HEK293 (cell line): ENCODE measurements around the gene TRIM33.
"Not testable (repeated sequence)": the region's sequence is repeated elsewhere in the genome, so short reads cannot be mapped to it uniquely, and the experiment has no call there.

Source experiments
- CTCF ChIA-PET: fragments of 350-600 bp; formaldehyde crosslinking; extraction: SDS; loops from one replicate; lab custom pipeline; 2021; ENCODE audit warnings: antibody characterized with exemption; lab: Yijun Ruan, JAX
- POLR2A ChIA-PET: fragments of 300-600 bp; formaldehyde crosslinking; extraction: SDS; loops from one replicate; lab custom pipeline; 2020; ENCODE audit warnings: antibody characterized with exemption, inconsistent platforms; lab: Yijun Ruan, JAX
- H3K27ac ChIP-seq: fragments of 200-500 bp; sonication (Bioruptor generic); 2 replicates; pipeline ENCODE4 v1.5.1; 2014; ENCODE audit warnings: low read depth, low read length, control low read depth, inconsistent platforms; ENCODE audit errors: extremely low read depth
- H3K36me3 ChIP-seq, 2 experiments: fragments of 200-500 bp in 1 of 2; sonication (Bioruptor generic) in 1 of 2; 1 replicate in 1 of 2; 2 replicates in 1 of 2; pipeline ENCODE4 v1.5.1; 2014 to 2017; ENCODE audit warnings: inconsistent platforms in 2 of 2, low read length in 2 of 2; ENCODE audit not compliant: control insufficient read depth in 2 of 2, insufficient read depth in 1 of 2
- H3K4me1 ChIP-seq: fragments of 200-500 bp; sonication (Bioruptor generic); 2 replicates; pipeline ENCODE4 v1.5.1; 2014; ENCODE audit warnings: mild to moderate bottlenecking, low read length, inconsistent platforms; ENCODE audit not compliant: control insufficient read depth, insufficient read depth
- H3K4me3 ChIP-seq: 2 replicates; pipeline ENCODE4 v1.5.1; 2011; ENCODE audit warnings: low read depth, mild to moderate bottlenecking, control low read depth, low read length, moderate library complexity
- H3K9me3 ChIP-seq: fragments of 200-500 bp; sonication (Bioruptor generic); 2 replicates; pipeline ENCODE4 v1.5.1; 2014; ENCODE audit warnings: low read depth, low read length, inconsistent platforms; ENCODE audit not compliant: control insufficient read depth, insufficient read depth
- BCL11A ChIP-seq: fragments of 450-650 bp; formaldehyde crosslinking; IDR thresholded peaks from 2 replicates; pipeline ENCODE4 v1.5.1; 2016; ENCODE audit warnings: low read depth, missing biosample characterization, missing genetic modification characterization
- EGR2 ChIP-seq: fragments of 450-650 bp; formaldehyde crosslinking; IDR thresholded peaks from 2 replicates; pipeline ENCODE4 v1.5.1; 2016; ENCODE audit warnings: low read depth, missing biosample characterization, missing genetic modification characterization
- GLI2 ChIP-seq: fragments of 450-650 bp; formaldehyde crosslinking; IDR thresholded peaks from 2 replicates; pipeline ENCODE4; 2017; ENCODE audit warnings: missing biosample characterization, missing genetic modification characterization, low read depth, borderline replicate concordance
- SCRT1 ChIP-seq: fragments of 450-650 bp; formaldehyde crosslinking; IDR thresholded peaks from 2 replicates; pipeline ENCODE4 v1.5.1; 2016; ENCODE audit warnings: missing biosample characterization, missing genetic modification characterization, borderline replicate concordance
- SETDB1 ChIP-seq: IDR thresholded peaks from one replicate; pipeline ENCODE4 v1.6.1; 2017; ENCODE audit warnings: mild to moderate bottlenecking, low read length, moderate library complexity, mixed read lengths; ENCODE audit not compliant: insufficient read length
- ZBTB8A ChIP-seq: fragments of 450-650 bp; formaldehyde crosslinking; IDR thresholded peaks from 2 replicates; pipeline ENCODE4 v1.5.1; 2016; ENCODE audit warnings: missing biosample characterization, missing genetic modification characterization
- ZFHX2 ChIP-seq: fragments of 450-650 bp; formaldehyde crosslinking; conservative IDR thresholded peaks from 2 replicates; pipeline ENCODE4 v1.5.1; 2016; ENCODE audit warnings: missing biosample characterization, missing genetic modification characterization
- ZNF132 ChIP-seq: fragments of 450-650 bp; formaldehyde crosslinking; IDR thresholded peaks from 2 replicates; pipeline ENCODE4 v1.5.1; 2017; ENCODE audit warnings: missing biosample characterization, missing genetic modification characterization, borderline replicate concordance
- ZNF140 ChIP-seq: fragments of 450-650 bp; formaldehyde crosslinking; IDR thresholded peaks from 2 replicates; pipeline ENCODE4 v1.5.1; 2016; ENCODE audit warnings: missing biosample characterization, missing genetic modification characterization
- ZNF146 ChIP-seq: fragments of 450-650 bp; formaldehyde crosslinking; IDR thresholded peaks from 2 replicates; pipeline ENCODE4 v1.5.1; 2016; ENCODE audit warnings: missing biosample characterization, missing genetic modification characterization
- ZNF157 ChIP-seq: fragments of 450-650 bp; formaldehyde crosslinking; IDR thresholded peaks from 2 replicates; pipeline ENCODE4 v1.5.1; 2016; ENCODE audit warnings: missing biosample characterization, missing genetic modification characterization
- ZNF202 ChIP-seq: fragments of 450-650 bp; formaldehyde crosslinking; IDR thresholded peaks from 2 replicates; pipeline ENCODE4 v1.5.1; 2016; ENCODE audit warnings: missing biosample characterization, missing genetic modification characterization, borderline replicate concordance
- ZNF211 ChIP-seq: fragments of 450-650 bp; formaldehyde crosslinking; IDR thresholded peaks from 2 replicates; pipeline ENCODE4 v1.5.1; 2016; ENCODE audit warnings: low read depth, missing biosample characterization, missing genetic modification characterization
- ZNF24 ChIP-seq: fragments of 450-650 bp; formaldehyde crosslinking; IDR thresholded peaks from 2 replicates; pipeline ENCODE4 v1.5.1; 2016; ENCODE audit warnings: missing biosample characterization, missing genetic modification characterization
- ZNF350 ChIP-seq: fragments of 450-650 bp; formaldehyde crosslinking; IDR thresholded peaks from 2 replicates; pipeline ENCODE4 v1.5.0; 2017; ENCODE audit warnings: missing biosample characterization, mild to moderate bottlenecking, missing genetic modification characterization
- ZNF37A ChIP-seq: fragments of 450-650 bp; IDR thresholded peaks from 2 replicates; pipeline ENCODE4 v1.5.1; 2018; ENCODE audit warnings: missing biosample characterization, missing genetic modification characterization
- ZNF654 ChIP-seq: fragments of 450-650 bp; formaldehyde crosslinking; IDR thresholded peaks from 2 replicates; pipeline ENCODE4 v1.5.1; 2016; ENCODE audit warnings: low read depth, missing biosample characterization, missing genetic modification characterization
- ZNF670 ChIP-seq: fragments of 450-650 bp; formaldehyde crosslinking; IDR thresholded peaks from 2 replicates; pipeline ENCODE4 v1.5.1; 2016; ENCODE audit warnings: missing biosample characterization, missing genetic modification characterization, low read depth
- TF ChIP-seq, protein P1 (sequence below): fragments of 450-650 bp; formaldehyde crosslinking; IDR thresholded peaks from 2 replicates; pipeline ENCODE4 v1.5.1; 2016; ENCODE audit warnings: missing biosample characterization, missing genetic modification characterization
- TF ChIP-seq, protein P2 (sequence below): fragments of 450-650 bp; formaldehyde crosslinking; IDR thresholded peaks from 2 replicates; pipeline ENCODE4 v1.5.1; 2016; ENCODE audit warnings: missing biosample characterization, missing genetic modification characterization
- TF ChIP-seq, protein P3 (sequence below): fragments of 450-650 bp; formaldehyde crosslinking; IDR thresholded peaks from 2 replicates; pipeline ENCODE4 v1.5.1; 2016; ENCODE audit warnings: missing biosample characterization, missing genetic modification characterization

Gene TRIM33

DNA sequence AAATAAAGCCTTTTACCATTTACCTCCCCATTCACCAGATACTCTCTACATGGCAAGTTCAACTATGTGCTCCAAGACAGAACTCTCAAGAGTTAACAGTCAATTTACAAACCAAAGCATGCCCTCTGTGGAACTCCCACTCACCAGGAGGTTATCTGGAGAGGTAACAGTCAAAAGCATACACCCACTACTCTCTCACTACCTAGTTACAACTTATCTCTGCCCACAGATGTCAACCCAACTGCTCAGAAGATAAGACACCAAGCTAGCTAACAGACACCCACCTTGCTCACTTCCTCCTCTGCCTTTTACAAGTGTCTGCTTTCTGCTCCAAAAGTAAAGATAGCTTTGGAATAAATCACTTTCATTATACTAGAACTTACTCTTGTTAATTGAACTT, 131.0 kb downstream of the TRIM33 start:
- POLR2A ChIA-PET, result no interaction called here
- TF ChIP-seq ZNF132 (tag by site-specific recombination) (no peak), EGR2 (peak; percentile 99), ZFHX2 (tag by site-specific recombination) (peak; percentile 99)

DNA sequence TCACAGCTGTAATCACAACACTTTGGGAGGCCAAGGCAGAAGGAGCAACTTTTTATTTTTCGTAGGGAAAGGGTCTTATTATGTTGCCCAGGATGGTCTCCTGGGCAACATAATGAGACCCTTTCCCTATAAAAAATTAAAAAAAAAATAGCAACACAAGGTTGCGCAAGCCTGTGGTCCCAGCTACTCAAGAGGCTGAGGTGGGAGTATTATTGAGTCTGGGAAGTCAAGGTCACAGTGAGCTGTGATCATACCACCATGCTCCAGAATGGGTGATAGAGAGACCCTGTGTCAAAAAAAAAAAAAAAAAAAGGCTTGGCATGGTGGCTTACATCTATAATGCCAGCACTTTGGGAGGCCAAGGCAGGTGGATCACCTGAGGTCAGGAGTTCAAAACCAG, 131.6 kb downstream of the TRIM33 start:
- POLR2A ChIA-PET, result no interaction called here
- H3K36me3 ChIP-seq, result no peaks in the 10 kb centered on the region
- CTCF ChIA-PET, result interaction anchor here (1.3 kb wide), 1 partner anchor 26 kb away, joined by 6 read pairs; no protein-coding TSS in a partner anchor

More for the DNA sequence above, 131.0 kb downstream of the TRIM33 start:
- Histone ChIP-seq H3K27ac (no peak overlapping the region), H3K36me3 (no peaks in the 10 kb centered on the region), H3K9me3 (no peaks in the 10 kb centered on the region), H3K4me1 (no peaks in the 10 kb centered on the region), H3K4me3 (no peak overlapping the region)
- CTCF ChIA-PET, result no interaction called here

DNA sequence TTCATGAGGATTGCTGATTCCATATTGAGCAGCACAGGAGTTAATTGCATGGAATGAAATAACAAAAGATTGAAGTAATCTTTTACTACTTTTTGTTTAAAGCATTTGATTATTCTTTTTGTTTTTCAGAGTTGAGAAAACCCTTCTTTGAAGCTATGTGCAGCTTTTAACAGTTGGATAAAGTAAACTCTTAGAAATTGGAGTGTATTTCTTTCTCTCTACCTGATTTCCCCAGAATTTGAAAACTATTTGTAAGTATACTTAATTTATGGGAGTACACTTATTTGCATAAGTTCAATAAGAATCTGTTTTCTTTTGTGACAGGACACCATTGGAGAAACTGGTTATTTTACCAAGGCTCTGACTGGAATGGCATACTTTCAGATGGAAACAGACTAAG, 133.6 kb downstream of the TRIM33 start:
- no peaks in the 10 kb centered on the region for H3K4me1 ChIP-seq
- H3K36me3 ChIP-seq, result no peaks in the 10 kb centered on the region
- H3K4me3 ChIP-seq, result no peak overlapping the region
- no peak overlapping the region for H3K27ac ChIP-seq
- CTCF ChIA-PET, result interaction anchor here (1.0 kb wide), 1 partner anchor 30 kb away, joined by 3 read pairs; no protein-coding TSS in a partner anchor
- TF ChIP-seq ZNF157 (tag by site-specific recombination), result no peak
- peak; percentile 97 for TF ChIP-seq SETDB1
- TF ChIP-seq GLI2 (tag by site-specific recombination), result no peak
- no peak for TF ChIP-seq ZNF202 (tag by site-specific recombination)
- no peak for TF ChIP-seq ZNF140
- no peaks in the 10 kb centered on the region for H3K9me3 ChIP-seq
- POLR2A ChIA-PET, result no interaction called here

More for the DNA sequence above, 131.6 kb downstream of the TRIM33 start:
- TF ChIP-seq ZNF140, result no peak
- TF ChIP-seq, protein P1, sequence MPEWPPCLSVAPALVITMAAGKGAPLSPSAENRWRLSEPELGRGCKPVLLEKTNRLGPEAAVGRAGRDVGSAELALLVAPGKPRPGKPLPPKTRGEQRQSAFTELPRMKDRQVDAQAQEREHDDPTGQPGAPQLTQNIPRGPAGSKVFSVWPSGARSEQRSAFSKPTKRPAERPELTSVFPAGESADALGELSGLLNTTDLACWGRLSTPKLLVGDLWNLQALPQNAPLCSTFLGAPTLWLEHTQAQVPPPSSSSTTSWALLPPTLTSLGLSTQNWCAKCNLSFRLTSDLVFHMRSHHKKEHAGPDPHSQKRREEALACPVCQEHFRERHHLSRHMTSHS (tag by site-specific recombination), result no peak
- no peak for TF ChIP-seq ZNF670
- TF ChIP-seq ZNF37A (tag by site-specific recombination), result no peak
- TF ChIP-seq, protein P2, sequence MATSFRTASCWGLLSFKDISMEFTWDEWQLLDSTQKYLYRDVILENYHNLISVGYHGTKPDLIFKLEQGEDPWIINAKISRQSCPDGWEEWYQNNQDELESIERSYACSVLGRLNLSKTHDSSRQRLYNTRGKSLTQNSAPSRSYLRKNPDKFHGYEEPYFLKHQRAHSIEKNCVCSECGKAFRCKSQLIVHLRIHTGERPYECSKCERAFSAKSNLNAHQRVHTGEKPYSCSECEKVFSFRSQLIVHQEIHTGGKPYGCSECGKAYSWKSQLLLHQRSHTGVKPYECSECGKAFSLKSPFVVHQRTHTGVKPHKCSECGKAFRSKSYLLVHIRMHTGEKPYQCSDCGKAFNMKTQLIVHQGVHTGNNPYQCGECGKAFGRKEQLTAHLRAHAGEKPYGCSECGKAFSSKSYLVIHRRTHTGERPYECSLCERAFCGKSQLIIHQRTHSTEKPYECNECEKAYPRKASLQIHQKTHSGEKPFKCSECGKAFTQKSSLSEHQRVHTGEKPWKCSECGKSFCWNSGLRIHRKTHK (tag by site-specific recombination), result no peak
- TF ChIP-seq ZNF654 (tag by site-specific recombination), result no peak
- TF ChIP-seq, protein P3, sequence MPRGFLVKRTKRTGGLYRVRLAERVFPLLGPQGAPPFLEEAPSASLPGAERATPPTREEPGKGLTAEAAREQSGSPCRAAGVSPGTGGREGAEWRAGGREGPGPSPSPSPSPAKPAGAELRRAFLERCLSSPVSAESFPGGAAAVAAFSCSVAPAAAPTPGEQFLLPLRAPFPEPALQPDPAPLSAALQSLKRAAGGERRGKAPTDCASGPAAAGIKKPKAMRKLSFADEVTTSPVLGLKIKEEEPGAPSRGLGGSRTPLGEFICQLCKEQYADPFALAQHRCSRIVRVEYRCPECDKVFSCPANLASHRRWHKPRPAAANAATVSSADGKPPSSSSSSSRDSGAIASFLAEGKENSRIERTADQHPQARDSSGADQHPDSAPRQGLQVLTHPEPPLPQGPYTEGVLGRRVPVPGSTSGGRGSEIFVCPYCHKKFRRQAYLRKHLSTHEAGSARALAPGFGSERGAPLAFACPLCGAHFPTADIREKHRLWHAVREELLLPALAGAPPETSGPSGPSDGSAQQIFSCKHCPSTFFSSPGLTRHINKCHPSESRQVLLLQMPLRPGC, result no peak
- H3K27ac ChIP-seq, result no peak overlapping the region
- H3K4me3 ChIP-seq, result no peak overlapping the region
- H3K4me1 ChIP-seq, result no peaks in the 10 kb centered on the region
- H3K9me3 ChIP-seq, result no peaks in the 10 kb centered on the region

DNA sequence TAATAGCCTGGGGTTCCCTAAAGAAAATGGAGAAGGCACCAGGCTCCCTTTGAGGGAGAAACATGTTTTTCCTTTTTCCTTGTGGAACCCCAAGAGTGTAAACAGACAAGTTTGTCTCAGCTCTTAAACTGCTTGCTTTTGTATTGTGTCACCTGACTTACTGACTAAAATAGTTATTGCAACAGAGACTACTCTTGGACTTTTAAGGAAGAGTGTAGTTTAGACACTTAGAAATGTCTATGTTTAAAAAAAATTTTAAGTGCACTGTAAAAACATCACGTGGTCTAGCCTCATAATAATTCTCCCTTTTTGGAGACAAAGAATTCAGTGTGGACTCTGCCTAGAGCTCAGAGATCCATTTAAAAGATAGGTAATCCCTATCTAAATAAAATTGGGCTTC, 141.1 kb downstream of the TRIM33 start:
- Histone ChIP-seq H3K4me1 (no peaks in the 10 kb centered on the region), H3K9me3 (no peaks in the 10 kb centered on the region), H3K36me3 (no peaks in the 10 kb centered on the region)
- no peak for TF ChIP-seq ZBTB8A
- TF ChIP-seq SCRT1 (tag by site-specific recombination), result no peak
- TF ChIP-seq BCL11A (tag by site-specific recombination), result no peak
- TF ChIP-seq ZNF350 (tag by site-specific recombination), result no peak
- TF ChIP-seq ZNF211 (tag by site-specific recombination), result no peak
- TF ChIP-seq ZNF146 (tag by site-specific recombination), result no peak
- TF ChIP-seq ZNF24, result no peak
- TF ChIP-seq, all 188 proteins: peak for 0
- H3K4me3 ChIP-seq, result no peak overlapping the region
- ChIA-PET CTCF (interaction anchor here (0.8 kb wide), 1 partner anchor 24 kb away, joined by 3 read pairs; no protein-coding TSS in a partner anchor), POLR2A (no interaction called here)
- no peak overlapping the region for H3K27ac ChIP-seq

DNA sequence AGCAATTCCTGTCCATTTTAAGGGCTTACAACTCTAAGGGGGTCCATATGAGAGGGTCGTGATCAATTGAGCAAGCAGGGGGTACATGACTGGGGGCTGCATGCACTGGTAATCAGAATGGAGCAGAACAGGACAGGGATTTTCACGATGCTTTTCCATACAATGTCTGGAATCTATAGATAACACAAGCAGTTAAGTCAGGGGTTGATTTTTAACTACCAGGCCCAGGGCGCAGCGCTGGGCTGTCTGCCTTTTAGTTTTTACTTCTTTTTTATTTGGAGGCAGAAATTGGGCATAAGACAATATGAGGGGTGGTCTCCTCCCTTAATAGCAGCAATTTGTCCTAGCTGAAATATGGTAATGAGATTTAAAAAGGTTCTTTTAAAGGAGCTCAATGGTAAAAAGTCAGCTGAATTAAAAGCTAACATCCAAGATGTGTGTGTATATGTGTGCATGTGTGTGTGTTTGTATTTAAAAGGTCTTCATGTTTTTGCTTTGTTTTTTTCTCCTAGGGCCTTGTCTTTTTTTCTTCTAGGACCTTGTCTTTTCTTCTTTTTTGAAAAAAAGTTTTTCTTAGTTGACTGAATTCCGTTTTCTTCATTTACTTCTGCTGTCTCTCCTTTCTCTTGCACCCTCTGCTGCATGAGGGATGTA, 141.6 kb downstream of the TRIM33 start:
- H3K9me3 ChIP-seq, H3K4me1 ChIP-seq, H3K4me3 ChIP-seq, H3K36me3 ChIP-seq, H3K27ac ChIP-seq, POLR2A ChIA-PET: not testable (repeated sequence)
- CTCF ChIA-PET, result interaction anchor here (0.5 to 0.8 kb wide), 3 partner anchors 23 to 82 kb away, joined by 3 read pairs; no protein-coding TSS in a partner anchor
